Peyer's patch (tissue), 4 donors: ENCODE results near the gene SMAD3. TPM values are rescaled to one million over a fixed set of nuclear protein-coding genes. Genes with fewer than 3 reads are reported as not detected.

Experiments used
- DNase-seq, 3 donors: peaks; one replicate each; pipeline ENCODE4 v3.0.0-alpha.2; 2017 to 2019
- H3K27ac ChIP-seq, 4 donors: fragments of 200-600 bp; sonication (generic); one replicate each; pipeline ENCODE4 v1.5.1; 2016 to 2019
- H3K27me3 ChIP-seq, 2 donors: fragments of 200-600 bp; sonication (generic); one replicate each; pipeline ENCODE4 v1.5.1; 2019
- H3K36me3 ChIP-seq, 3 donors: fragments of 200-600 bp; sonication (generic); one replicate each; pipeline ENCODE4 v1.5.1; 2016 to 2019
- H3K4me1 ChIP-seq, 4 donors: fragments of 200-600 bp; sonication (generic); one replicate each; pipeline ENCODE4 v1.5.1; 2016 to 2019
- H3K4me3 ChIP-seq, 4 donors: fragments of 200-600 bp; sonication (generic); 1 replicate in 3 of 4; 2 replicates in 1 of 4; pipeline ENCODE4 v1.5.1; 2016 to 2019; ENCODE audit warnings: mild to moderate bottlenecking in 1 of 4
- H3K9me3 ChIP-seq, 4 donors: fragments of 200-600 bp; sonication (generic); one replicate each; pipeline ENCODE4 v1.5.1; 2016 to 2019; ENCODE audit warnings: mild to moderate bottlenecking in 1 of 4
- CTCF ChIP-seq, 6 experiments: fragments of 450-650 bp in 4 of 6; fragments of 200-600 bp in 2 of 6; sonication (generic) in 1 of 6; IDR thresholded peaks; one replicate each; pipeline ENCODE4 v1.5.1; 2017 to 2019; ENCODE audit warnings: antibody characterized with exemption in 6 of 6, mild to moderate bottlenecking in 3 of 6, moderate library complexity in 1 of 6
- POLR2A ChIP-seq, 2 donors: fragments of 450-650 bp; IDR thresholded peaks; one replicate each; pipeline ENCODE4 v1.5.1; 2017; ENCODE audit warnings: antibody characterized with exemption in 2 of 2, mild to moderate bottlenecking in 2 of 2, moderate library complexity in 2 of 2
- total RNA-seq, 4 donors: library from RNA; depleted of rRNA; stranded (reverse); fragments of >200 nt; gene quantifications; one replicate each; pipeline ENCODE4 v1.1.0, GENCODE V29; 2016

SMAD3 gene
- total RNA-seq = 10 to 100 TPM; 43.7 to 80.0 (median 60.2) TPM

- Histone ChIP-seq H3K4me1 (peaks cover 0 to 53% (median 7%) of the 10 kb centered on the region in 4 donors), H3K9me3 (no peaks in the 10 kb centered on the region), H3K4me3 (peak within 1 kb of the TSS; percentile 73 to 90 (median 87)), H3K27ac (peak within 1 kb of the TSS; percentile 91 to 98 (median 93)), H3K36me3 (no peaks in the 10 kb centered on the region), H3K27me3 (no peaks in the 10 kb centered on the region)
- TF ChIP-seq CTCF (IDR thresholded peaks at IDR 0.05) = no peak
- peak; percentile 82 to 86 for TF ChIP-seq POLR2A (IDR thresholded peaks at IDR 0.05)
- peak; percentile 81 to 95 (median 94) for DNase-seq
Measured at GRCh38 chr15:67065531-67066005, at the start of gene SMAD3. Gene SMAD3, plus strand, starts transcription at chr15:67065602. Its CDS starts 553 bp downstream, at chr15:67066155.

GRCh38 chr15:67017311-67017710, 48.1 kb upstream of the SMAD3 start:
- no peak for DNase-seq
- H3K27ac ChIP-seq = no peak overlapping the region
- H3K27me3 ChIP-seq = no peaks in the 10 kb centered on the region
- H3K9me3 ChIP-seq = no peaks in the 10 kb centered on the region
- no peaks in the 10 kb centered on the region for H3K36me3 ChIP-seq
- no peak overlapping the region for H3K4me3 ChIP-seq
- TF ChIP-seq CTCF (IDR thresholded peaks at IDR 0.05) (no peak), POLR2A (IDR thresholded peaks at IDR 0.05) (no peak)
- H3K4me1 ChIP-seq = no peaks in the 10 kb centered on the region

GRCh38 chr15:67018026-67018425, 47.4 kb upstream of the SMAD3 start:
- Histone ChIP-seq H3K9me3 (no peaks in the 10 kb centered on the region), H3K27me3 (no peaks in the 10 kb centered on the region), H3K27ac (no peak overlapping the region), H3K4me3 (no peak overlapping the region), H3K36me3 (no peaks in the 10 kb centered on the region), H3K4me1 (no peaks in the 10 kb centered on the region)
- no peak for TF ChIP-seq CTCF (IDR thresholded peaks at IDR 0.05)
- TF ChIP-seq POLR2A (IDR thresholded peaks at IDR 0.05) = no peak
- DNase-seq = no peak

- Histone ChIP-seq H3K9me3 (no peaks in the 10 kb centered on the region), H3K4me3 (no peak overlapping the region), H3K36me3 (no peaks in the 10 kb centered on the region), H3K4me1 (no peaks in the 10 kb centered on the region), H3K27ac (no peak overlapping the region), H3K27me3 (no peaks in the 10 kb centered on the region)
- TF ChIP-seq CTCF (IDR thresholded peaks at IDR 0.05) (no peak), POLR2A (IDR thresholded peaks at IDR 0.05) (no peak)
- DNase-seq = no peak
Measured at GRCh38 chr15:67018441-67018840, 47.0 kb upstream of the SMAD3 start.

GRCh38 chr15:67019069-67019468, 46.3 kb upstream of the SMAD3 start:
- TF ChIP-seq POLR2A (IDR thresholded peaks at IDR 0.05) = no peak
- no peak for TF ChIP-seq CTCF (IDR thresholded peaks at IDR 0.05)
- Histone ChIP-seq H3K4me1 (peaks cover 0 to 4% (median 1%) of the 10 kb centered on the region in 4 donors), H3K4me3 (no peak overlapping the region), H3K36me3 (no peaks in the 10 kb centered on the region), H3K27me3 (no peaks in the 10 kb centered on the region), H3K27ac (no peak overlapping the region), H3K9me3 (no peaks in the 10 kb centered on the region)
- no peak for DNase-seq
